Liver (tissue), 9 donors: ENCODE measurements around the gene ARGFX. TPM values are rescaled to one million over a fixed set of nuclear protein-coding genes. Genes with fewer than 3 reads are reported as not detected.
"Not testable (repeated sequence)": the region's sequence is repeated elsewhere in the genome, so short reads cannot be mapped to it uniquely, and the experiment has no call there.

Experiments used
- DNase-seq: peaks from one replicate; pipeline ENCODE4 v3.0.0-alpha.2; 2017; ENCODE audit warnings: low spot score
- H3K27ac ChIP-seq, 2 donors: one replicate each; pipeline ENCODE4 v1.7.0; 2013; ENCODE audit warnings: inconsistent platforms in 2 of 2, low read length in 2 of 2, control low read depth in 1 of 2, low read depth in 1 of 2, mild to moderate bottlenecking in 1 of 2
- H3K27me3 ChIP-seq, 4 donors: one replicate each; pipeline versions ENCODE4 v1.6.1 to v1.7.0; 2013; ENCODE audit warnings: low read length in 3 of 4, inconsistent platforms in 1 of 4, mild to moderate bottlenecking in 1 of 4, moderate library complexity in 1 of 4; ENCODE audit not compliant: control insufficient read depth in 4 of 4, insufficient read depth in 4 of 4
- H3K36me3 ChIP-seq, 4 donors: one replicate each; pipeline versions ENCODE4 v1.6.1 to v1.7.0; 2013; ENCODE audit warnings: low read length in 3 of 4, mild to moderate bottlenecking in 3 of 4, low read depth in 1 of 4, moderate library complexity in 1 of 4; ENCODE audit not compliant: control insufficient read depth in 4 of 4, insufficient read depth in 3 of 4
- H3K4me1 ChIP-seq, 4 donors: one replicate each; pipeline versions ENCODE4 v1.6.1 to v1.7.0; 2013; ENCODE audit warnings: low read length in 3 of 4, mild to moderate bottlenecking in 3 of 4, moderate library complexity in 1 of 4; ENCODE audit not compliant: control insufficient read depth in 4 of 4, insufficient read depth in 4 of 4
- H3K4me3 ChIP-seq, 3 donors: one replicate each; pipeline versions ENCODE4 v1.6.1 to v1.7.0; 2013; ENCODE audit warnings: low read length in 3 of 3, control low read depth in 1 of 3, low read depth in 1 of 3, mild to moderate bottlenecking in 1 of 3
- H3K9ac ChIP-seq, 2 donors: one replicate each; pipeline ENCODE4 v1.7.0; 2013; ENCODE audit warnings: low read length in 2 of 2, mild to moderate bottlenecking in 2 of 2, moderate library complexity in 2 of 2, control low read depth in 1 of 2, low read depth in 1 of 2
- H3K9me3 ChIP-seq, 4 donors: one replicate each; pipeline versions ENCODE4 v1.6.1 to v1.7.0; 2013; ENCODE audit warnings: low read length in 3 of 4; ENCODE audit not compliant: control insufficient read depth in 4 of 4
- EGR1 ChIP-seq, 2 donors: IDR thresholded peaks; 2 replicates each; pipeline ENCODE4 v1.6.1; 2016 to 2018; ENCODE audit warnings: antibody characterized with exemption in 2 of 2, low read depth in 2 of 2
- FOXA2 ChIP-seq: IDR thresholded peaks from 2 replicates; pipeline ENCODE4 v1.6.1; 2016; ENCODE audit warnings: antibody characterized with exemption
- GABPA ChIP-seq, 2 donors: IDR thresholded peaks in 1 of 2; conservative IDR thresholded peaks in 1 of 2; 2 replicates each; pipeline ENCODE4 v1.6.1; 2016; ENCODE audit warnings: antibody characterized with exemption in 2 of 2, mild to moderate bottlenecking in 1 of 2, moderate library complexity in 1 of 2
- HNF4G ChIP-seq: IDR thresholded peaks from 2 replicates; pipeline ENCODE4 v1.6.1; 2016; ENCODE audit warnings: antibody characterized with exemption
- RAD21 ChIP-seq, 2 donors: IDR thresholded peaks; 2 replicates each; pipeline ENCODE4 v1.6.1; 2016; ENCODE audit warnings: antibody characterized with exemption in 2 of 2, mild to moderate bottlenecking in 2 of 2
- RXRA ChIP-seq, 2 donors: IDR thresholded peaks; 2 replicates each; pipeline ENCODE4 v1.6.1; 2017 to 2018; ENCODE audit warnings: antibody characterized with exemption in 2 of 2, mild to moderate bottlenecking in 1 of 2
- WGBS: extraction: QIAGEN DNeasy Blood & Tissue Kit; methylation state at CpG from one replicate; pipeline ENCODE4 v1.1.7; 2013; 5-methylcytosine and 5-hydroxymethylcytosine counted together
- polyA plus RNA-seq, 2 donors: library from polyadenylated mRNA; stranded (reverse) in 1 of 2; unstranded in 1 of 2; fragments of 200-250 nt in 1 of 2; fragments of >200 nt in 1 of 2; fragmentation: Nextera tagmentation in 1 of 2; extraction: Ambion mirVana in 1 of 2; gene quantifications; one replicate each; pipeline versions ENCODE4 v1.2.1 to v1.2.3, GENCODE V29; 2013 to 2015
- total RNA-seq, 2 donors: library from RNA; depleted of rRNA; stranded (reverse); fragments of >200 nt; gene quantifications; one replicate each; pipeline ENCODE4 v1.2.3, GENCODE V29; 2014
- TF ChIP-seq, protein P1 (sequence below): IDR thresholded peaks from 2 replicates; pipeline ENCODE4 v1.6.1; 2016; ENCODE audit warnings: antibody characterized with exemption
- TF ChIP-seq, protein P2 (sequence below): IDR thresholded peaks from 2 replicates; pipeline ENCODE4 v1.6.1; 2016; ENCODE audit warnings: antibody characterized with exemption
- TF ChIP-seq, protein P3 (sequence below): IDR thresholded peaks from 2 replicates; pipeline ENCODE4 v1.6.1; 2016; ENCODE audit warnings: antibody characterized with exemption
- TF ChIP-seq, protein P4 (sequence below): fragments of 150-350 bp; IDR thresholded peaks from 2 replicates; pipeline ENCODE4 v1.5.1; 2017; ENCODE audit warnings: improper control_type of control experiment, low read depth, low read length; ENCODE audit not compliant: missing input control
- TF ChIP-seq, protein P5 (sequence below): IDR thresholded peaks from 2 replicates; pipeline ENCODE4 v1.6.1; 2016; ENCODE audit warnings: antibody characterized with exemption, mild to moderate bottlenecking
- donor health status: healthy.
- donor health status: healthy.
- donor health status: healthy.
- donor health status: healthy.
- donor health status: healthy.

The ARGFX gene
- total and polyA plus RNA-seq, 4 donors: not detected

DNA sequence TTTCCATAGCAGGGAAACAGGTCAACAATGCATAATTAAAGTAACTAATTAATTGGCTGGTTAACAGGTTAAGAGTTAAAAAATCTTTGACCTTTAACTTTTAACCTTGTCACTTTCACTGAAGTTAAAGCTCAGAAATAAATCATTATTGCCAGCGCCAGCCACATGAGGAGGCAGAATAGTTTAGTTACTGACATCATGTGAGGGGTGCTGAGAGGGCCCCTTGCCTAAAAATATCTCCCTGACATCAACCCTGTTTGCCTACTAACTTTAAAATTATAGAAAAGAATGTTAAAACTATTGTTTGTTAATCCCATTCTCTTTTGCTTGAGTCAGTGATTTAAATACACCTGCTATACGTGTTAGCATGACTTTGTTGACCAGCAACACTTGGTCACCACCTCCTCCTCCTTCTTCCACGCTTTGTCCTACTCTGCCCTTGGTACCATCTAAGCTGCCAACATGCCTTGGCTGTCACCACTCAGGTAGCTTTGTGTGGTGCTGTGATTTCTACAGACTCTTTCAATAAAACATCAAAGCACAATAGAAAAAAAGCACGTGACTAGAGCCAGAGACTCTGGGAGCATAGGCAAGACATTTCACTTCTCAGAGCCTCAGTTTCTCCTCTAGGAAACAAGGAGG, 28.1 kb downstream of the ARGFX start:
- Histone ChIP-seq H3K9ac (no peak overlapping the region), H3K27me3 (no peaks in the 10 kb centered on the region), H3K27ac (no peak overlapping the region), H3K36me3 (no peaks in the 10 kb centered on the region), H3K4me3 (no peak overlapping the region), H3K4me1 (peaks cover 5 to 24% (median 22%) of the 10 kb centered on the region in 4 donors), H3K9me3 (no peaks in the 10 kb centered on the region)
- TF ChIP-seq RXRA (IDR thresholded peaks at IDR 0.05): no peak
- no peak for DNase-seq
- 59% methylated on average over 4 of the region's 4 CpGs for WGBS

DNA sequence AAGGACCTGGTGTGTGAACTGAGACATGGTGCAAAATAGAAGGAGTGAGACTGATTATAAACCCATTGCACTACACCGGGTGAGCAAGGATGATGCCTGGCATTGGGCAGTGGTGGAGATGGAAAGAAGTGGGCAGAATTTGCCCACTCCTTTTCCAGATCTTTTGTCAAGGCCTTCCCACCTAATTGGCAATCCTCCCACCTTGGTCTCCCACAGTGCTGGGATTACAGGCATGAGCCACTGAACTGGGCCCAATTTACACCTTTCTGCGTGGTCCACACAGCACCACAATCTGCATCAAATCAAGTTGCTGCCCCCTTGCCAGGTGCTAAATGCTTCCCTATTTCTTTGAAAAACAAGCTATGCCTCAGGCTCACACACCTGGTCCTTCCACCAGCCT, 30.8 kb downstream of the ARGFX start:
- H3K27ac ChIP-seq: no peak overlapping the region
- no peaks in the 10 kb centered on the region for H3K9me3 ChIP-seq
- DNase-seq: no peak
- no peak overlapping the region for H3K4me3 ChIP-seq
- peaks cover 5 to 19% (median 16%) of the 10 kb centered on the region in 4 donors for H3K4me1 ChIP-seq
- H3K27me3 ChIP-seq: no peaks in the 10 kb centered on the region
- H3K9ac ChIP-seq: no peak overlapping the region
- TF ChIP-seq HNF4G: no peak
- TF ChIP-seq EGR1 (IDR thresholded peaks at IDR 0.05; ENCODE audit: low read depth in 2 of 2): no peak
- TF ChIP-seq, protein P1, sequence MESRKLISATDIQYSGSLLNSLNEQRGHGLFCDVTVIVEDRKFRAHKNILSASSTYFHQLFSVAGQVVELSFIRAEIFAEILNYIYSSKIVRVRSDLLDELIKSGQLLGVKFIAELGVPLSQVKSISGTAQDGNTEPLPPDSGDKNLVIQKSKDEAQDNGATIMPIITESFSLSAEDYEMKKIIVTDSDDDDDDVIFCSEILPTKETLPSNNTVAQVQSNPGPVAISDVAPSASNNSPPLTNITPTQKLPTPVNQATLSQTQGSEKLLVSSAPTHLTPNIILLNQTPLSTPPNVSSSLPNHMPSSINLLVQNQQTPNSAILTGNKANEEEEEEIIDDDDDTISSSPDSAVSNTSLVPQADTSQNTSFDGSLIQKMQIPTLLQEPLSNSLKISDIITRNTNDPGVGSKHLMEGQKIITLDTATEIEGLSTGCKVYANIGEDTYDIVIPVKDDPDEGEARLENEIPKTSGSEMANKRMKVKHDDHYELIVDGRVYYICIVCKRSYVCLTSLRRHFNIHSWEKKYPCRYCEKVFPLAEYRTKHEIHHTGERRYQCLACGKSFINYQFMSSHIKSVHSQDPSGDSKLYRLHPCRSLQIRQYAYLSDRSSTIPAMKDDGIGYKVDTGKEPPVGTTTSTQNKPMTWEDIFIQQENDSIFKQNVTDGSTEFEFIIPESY: no peak
- no peak for TF ChIP-seq FOXA2
- TF ChIP-seq, protein P2, sequence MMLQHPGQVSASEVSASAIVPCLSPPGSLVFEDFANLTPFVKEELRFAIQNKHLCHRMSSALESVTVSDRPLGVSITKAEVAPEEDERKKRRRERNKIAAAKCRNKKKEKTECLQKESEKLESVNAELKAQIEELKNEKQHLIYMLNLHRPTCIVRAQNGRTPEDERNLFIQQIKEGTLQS: no peak
- TF ChIP-seq, protein P3, sequence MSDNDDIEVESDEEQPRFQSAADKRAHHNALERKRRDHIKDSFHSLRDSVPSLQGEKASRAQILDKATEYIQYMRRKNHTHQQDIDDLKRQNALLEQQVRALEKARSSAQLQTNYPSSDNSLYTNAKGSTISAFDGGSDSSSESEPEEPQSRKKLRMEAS: no peak
- TF ChIP-seq GABPA (IDR thresholded peaks at IDR 0.05 in 1 of 2, conservative IDR thresholded peaks at IDR 0.05 in 1 of 2): no peak
- TF ChIP-seq RAD21 (IDR thresholded peaks at IDR 0.05): no peak
- TF ChIP-seq, protein P4, sequence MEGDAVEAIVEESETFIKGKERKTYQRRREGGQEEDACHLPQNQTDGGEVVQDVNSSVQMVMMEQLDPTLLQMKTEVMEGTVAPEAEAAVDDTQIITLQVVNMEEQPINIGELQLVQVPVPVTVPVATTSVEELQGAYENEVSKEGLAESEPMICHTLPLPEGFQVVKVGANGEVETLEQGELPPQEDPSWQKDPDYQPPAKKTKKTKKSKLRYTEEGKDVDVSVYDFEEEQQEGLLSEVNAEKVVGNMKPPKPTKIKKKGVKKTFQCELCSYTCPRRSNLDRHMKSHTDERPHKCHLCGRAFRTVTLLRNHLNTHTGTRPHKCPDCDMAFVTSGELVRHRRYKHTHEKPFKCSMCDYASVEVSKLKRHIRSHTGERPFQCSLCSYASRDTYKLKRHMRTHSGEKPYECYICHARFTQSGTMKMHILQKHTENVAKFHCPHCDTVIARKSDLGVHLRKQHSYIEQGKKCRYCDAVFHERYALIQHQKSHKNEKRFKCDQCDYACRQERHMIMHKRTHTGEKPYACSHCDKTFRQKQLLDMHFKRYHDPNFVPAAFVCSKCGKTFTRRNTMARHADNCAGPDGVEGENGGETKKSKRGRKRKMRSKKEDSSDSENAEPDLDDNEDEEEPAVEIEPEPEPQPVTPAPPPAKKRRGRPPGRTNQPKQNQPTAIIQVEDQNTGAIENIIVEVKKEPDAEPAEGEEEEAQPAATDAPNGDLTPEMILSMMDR: no peak
- TF ChIP-seq, protein P5, sequence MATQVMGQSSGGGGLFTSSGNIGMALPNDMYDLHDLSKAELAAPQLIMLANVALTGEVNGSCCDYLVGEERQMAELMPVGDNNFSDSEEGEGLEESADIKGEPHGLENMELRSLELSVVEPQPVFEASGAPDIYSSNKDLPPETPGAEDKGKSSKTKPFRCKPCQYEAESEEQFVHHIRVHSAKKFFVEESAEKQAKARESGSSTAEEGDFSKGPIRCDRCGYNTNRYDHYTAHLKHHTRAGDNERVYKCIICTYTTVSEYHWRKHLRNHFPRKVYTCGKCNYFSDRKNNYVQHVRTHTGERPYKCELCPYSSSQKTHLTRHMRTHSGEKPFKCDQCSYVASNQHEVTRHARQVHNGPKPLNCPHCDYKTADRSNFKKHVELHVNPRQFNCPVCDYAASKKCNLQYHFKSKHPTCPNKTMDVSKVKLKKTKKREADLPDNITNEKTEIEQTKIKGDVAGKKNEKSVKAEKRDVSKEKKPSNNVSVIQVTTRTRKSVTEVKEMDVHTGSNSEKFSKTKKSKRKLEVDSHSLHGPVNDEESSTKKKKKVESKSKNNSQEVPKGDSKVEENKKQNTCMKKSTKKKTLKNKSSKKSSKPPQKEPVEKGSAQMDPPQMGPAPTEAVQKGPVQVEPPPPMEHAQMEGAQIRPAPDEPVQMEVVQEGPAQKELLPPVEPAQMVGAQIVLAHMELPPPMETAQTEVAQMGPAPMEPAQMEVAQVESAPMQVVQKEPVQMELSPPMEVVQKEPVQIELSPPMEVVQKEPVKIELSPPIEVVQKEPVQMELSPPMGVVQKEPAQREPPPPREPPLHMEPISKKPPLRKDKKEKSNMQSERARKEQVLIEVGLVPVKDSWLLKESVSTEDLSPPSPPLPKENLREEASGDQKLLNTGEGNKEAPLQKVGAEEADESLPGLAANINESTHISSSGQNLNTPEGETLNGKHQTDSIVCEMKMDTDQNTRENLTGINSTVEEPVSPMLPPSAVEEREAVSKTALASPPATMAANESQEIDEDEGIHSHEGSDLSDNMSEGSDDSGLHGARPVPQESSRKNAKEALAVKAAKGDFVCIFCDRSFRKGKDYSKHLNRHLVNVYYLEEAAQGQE: no peak
- WGBS: 96% methylated on average over 2 of the region's 2 CpGs
- H3K36me3 ChIP-seq: no peaks in the 10 kb centered on the region

DNA sequence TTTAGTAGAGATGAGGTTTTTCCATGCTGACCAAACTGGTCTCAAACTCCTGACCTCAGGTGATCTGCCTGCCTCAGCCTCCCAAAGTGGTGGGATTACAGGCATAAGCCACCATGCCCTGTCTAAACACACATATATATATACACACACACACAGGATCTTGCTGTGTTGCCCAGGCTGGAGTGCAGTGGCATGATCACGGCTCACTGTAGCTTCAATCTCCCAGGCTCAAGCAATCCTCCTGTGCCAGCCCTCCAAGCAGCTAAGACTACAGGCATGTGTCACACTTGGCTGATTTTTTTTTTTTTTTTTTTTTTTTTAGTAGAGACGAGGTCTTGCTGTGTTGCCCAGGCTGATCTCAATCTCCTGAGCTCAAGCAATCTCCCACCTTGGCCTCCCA, 32.2 kb downstream of the ARGFX start:
- H3K4me1 ChIP-seq, H3K36me3 ChIP-seq, H3K9me3 ChIP-seq, DNase-seq, H3K4me3 ChIP-seq, H3K9ac ChIP-seq, H3K27ac ChIP-seq, H3K27me3 ChIP-seq: not testable (repeated sequence)
- WGBS: over 99% methylated on average over 2 of the region's 2 CpGs
